ENCODE measurements around the gene RALGAPA1. TPM values are rescaled to one million over a fixed set of nuclear protein-coding genes. Genes with fewer than 3 reads are reported as not detected.

Gene RALGAPA1
- total RNA-seq, 1 experiment from 2014 or later = 28.2 TPM

DNA sequence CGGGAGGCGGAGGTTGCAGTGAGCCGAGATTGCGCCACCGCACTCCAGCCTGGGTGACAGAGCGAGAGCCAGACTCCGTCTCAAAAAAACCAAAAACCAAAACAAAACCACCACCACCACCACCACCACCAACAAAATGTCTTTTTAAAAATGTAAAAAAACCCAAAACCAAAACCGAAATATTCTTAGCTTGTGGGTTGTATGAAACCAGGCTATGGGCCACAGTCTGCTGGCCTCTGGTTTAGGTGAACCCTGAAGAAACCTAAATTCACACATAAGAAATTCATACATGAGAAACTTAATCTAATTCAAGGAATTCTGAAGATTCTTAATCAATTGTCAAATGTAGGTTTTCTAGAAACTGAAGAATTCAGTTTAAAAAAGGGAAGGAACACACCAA is 237.5 kb downstream of the RALGAPA1 start:
- intact Hi-C loops (cut with micrococcal nuclease; ENCODE audit: unreplicated experiment) = no loop called here

GRCh38 chr14:35565871-35566464 is 243.1 kb downstream of the RALGAPA1 start:
- no peak overlapping the region for H3K27ac Mint-ChIP-seq (ENCODE audit: unreplicated experiment)
- no peaks in the 10 kb centered on the region for H3K4me1 Mint-ChIP-seq (ENCODE audit: low read depth, unreplicated experiment)
- TF ChIP-seq, protein P1, sequence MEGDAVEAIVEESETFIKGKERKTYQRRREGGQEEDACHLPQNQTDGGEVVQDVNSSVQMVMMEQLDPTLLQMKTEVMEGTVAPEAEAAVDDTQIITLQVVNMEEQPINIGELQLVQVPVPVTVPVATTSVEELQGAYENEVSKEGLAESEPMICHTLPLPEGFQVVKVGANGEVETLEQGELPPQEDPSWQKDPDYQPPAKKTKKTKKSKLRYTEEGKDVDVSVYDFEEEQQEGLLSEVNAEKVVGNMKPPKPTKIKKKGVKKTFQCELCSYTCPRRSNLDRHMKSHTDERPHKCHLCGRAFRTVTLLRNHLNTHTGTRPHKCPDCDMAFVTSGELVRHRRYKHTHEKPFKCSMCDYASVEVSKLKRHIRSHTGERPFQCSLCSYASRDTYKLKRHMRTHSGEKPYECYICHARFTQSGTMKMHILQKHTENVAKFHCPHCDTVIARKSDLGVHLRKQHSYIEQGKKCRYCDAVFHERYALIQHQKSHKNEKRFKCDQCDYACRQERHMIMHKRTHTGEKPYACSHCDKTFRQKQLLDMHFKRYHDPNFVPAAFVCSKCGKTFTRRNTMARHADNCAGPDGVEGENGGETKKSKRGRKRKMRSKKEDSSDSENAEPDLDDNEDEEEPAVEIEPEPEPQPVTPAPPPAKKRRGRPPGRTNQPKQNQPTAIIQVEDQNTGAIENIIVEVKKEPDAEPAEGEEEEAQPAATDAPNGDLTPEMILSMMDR (IDR thresholded peaks at IDR 0.05; ENCODE audit: unreplicated experiment) = no peak
- no peak overlapping the region for H3K4me3 Mint-ChIP-seq (ENCODE audit: low read depth, unreplicated experiment)
- CTCF ChIA-PET = no interaction called here
- intact Hi-C loops (cut with micrococcal nuclease; ENCODE audit: unreplicated experiment) = no loop called here
- no TSS peak for BruUV-seq (replicated peaks)
- no peaks in the 10 kb centered on the region for H3K9me3 Mint-ChIP-seq (ENCODE audit: low read depth, unreplicated experiment)
- no peak for DNase-seq
- no peaks in the 10 kb centered on the region for H3K27me3 Mint-ChIP-seq (ENCODE audit: unreplicated experiment)
- no peaks in the 10 kb centered on the region for H3K36me3 Mint-ChIP-seq (ENCODE audit: insufficient read depth, unreplicated experiment)

More for the DNA sequence above, 237.5 kb downstream of the RALGAPA1 start:
- no peak for DNase-seq
- Mint-ChIP-seq H3K27me3 (ENCODE audit: unreplicated experiment) (no peaks in the 10 kb centered on the region), H3K4me3 (ENCODE audit: low read depth, unreplicated experiment) (no peak overlapping the region), H3K4me1 (ENCODE audit: low read depth, unreplicated experiment) (no peaks in the 10 kb centered on the region), H3K36me3 (ENCODE audit: insufficient read depth, unreplicated experiment) (no peaks in the 10 kb centered on the region), H3K9me3 (ENCODE audit: low read depth, unreplicated experiment) (no peaks in the 10 kb centered on the region), H3K27ac (ENCODE audit: unreplicated experiment) (no peak overlapping the region)
- BruUV-seq (replicated peaks) = no TSS peak
- TF ChIP-seq, protein P1 (IDR thresholded peaks at IDR 0.05; ENCODE audit: unreplicated experiment) = no peak
- CTCF ChIA-PET = no interaction called here

- CTCF ChIA-PET = no interaction called here
- Mint-ChIP-seq H3K9me3 (ENCODE audit: low read depth, unreplicated experiment) (no peaks in the 10 kb centered on the region), H3K4me1 (ENCODE audit: low read depth, unreplicated experiment) (no peaks in the 10 kb centered on the region), H3K27ac (ENCODE audit: unreplicated experiment) (no peak overlapping the region), H3K36me3 (ENCODE audit: insufficient read depth, unreplicated experiment) (no peaks in the 10 kb centered on the region), H3K27me3 (ENCODE audit: unreplicated experiment) (no peaks in the 10 kb centered on the region), H3K4me3 (ENCODE audit: low read depth, unreplicated experiment) (no peak overlapping the region)
- intact Hi-C loops (cut with micrococcal nuclease; ENCODE audit: unreplicated experiment) = no loop called here
- DNase-seq = no peak
- no TSS peak for BruUV-seq (replicated peaks)
- TF ChIP-seq, protein P1 (IDR thresholded peaks at IDR 0.05; ENCODE audit: unreplicated experiment) = no peak
Measured at GRCh38 chr14:35558680-35559079, 250.4 kb downstream of the RALGAPA1 start.

- intact Hi-C loops (cut with micrococcal nuclease; ENCODE audit: unreplicated experiment) = no loop called here
- DNase-seq = no peak
- BruUV-seq (replicated peaks) = no TSS peak
- H3K4me1 Mint-ChIP-seq (ENCODE audit: low read depth, unreplicated experiment) = no peaks in the 10 kb centered on the region
- H3K4me3 Mint-ChIP-seq (ENCODE audit: low read depth, unreplicated experiment) = no peak overlapping the region
- no peaks in the 10 kb centered on the region for H3K36me3 Mint-ChIP-seq (ENCODE audit: insufficient read depth, unreplicated experiment)
- CTCF ChIA-PET = no interaction called here
- no peaks in the 10 kb centered on the region for H3K9me3 Mint-ChIP-seq (ENCODE audit: low read depth, unreplicated experiment)
- H3K27ac Mint-ChIP-seq (ENCODE audit: unreplicated experiment) = no peak overlapping the region
- no peaks in the 10 kb centered on the region for H3K27me3 Mint-ChIP-seq (ENCODE audit: unreplicated experiment)
- TF ChIP-seq, protein P1 (IDR thresholded peaks at IDR 0.05; ENCODE audit: unreplicated experiment) = no peak
Measured at GRCh38 chr14:35557221-35557747, 251.8 kb downstream of the RALGAPA1 start.
